ENCODE measurements around the gene EPGN. TPM values are rescaled to one million over a fixed set of nuclear protein-coding genes. Genes with fewer than 3 reads are reported as not detected.

Gene EPGN
- total and polyA plus RNA-seq, 2 donors (not counting 3 experiments of a cell fraction or from before 2014, with no cell fraction given) = 1.2 TPM; not detected in 1

- no peak overlapping the region for H3K4me3 ChIP-seq (replicated peaks in 1 of 3; ENCODE audit: insufficient read depth in 1 of 3, low read depth in 1 of 3, low read length in 3 of 3)
- POLR2A ChIA-PET = no interaction called here
Measured at GRCh38 chr4:74267998-74268606, 40.2 kb upstream of the EPGN start.

More at GRCh38 chr4:74267998-74268606, 40.2 kb upstream of the EPGN start:
- H3K27ac ChIP-seq (ENCODE audit: insufficient read depth, low read depth, low read length) = no peak overlapping the region
- H3K27me3 ChIP-seq (ENCODE audit: control insufficient read depth in 2 of 2, insufficient read depth in 2 of 2, low read length in 2 of 2) = no peaks in the 10 kb centered on the region
- no peaks in the 10 kb centered on the region for H3K9me1 ChIP-seq (replicated peaks; ENCODE audit: control insufficient read depth, extremely low read depth, insufficient read depth, low read length)
- intact Hi-C loops (cut with micrococcal nuclease) = no loop called here
- CTCF ChIA-PET = interaction anchor here (1.0 to 1.7 kb wide), 2 partner anchors 9 to 12 kb away, joined by 3 to 4 read pairs; no protein-coding TSS in a partner anchor
- H3K9ac ChIP-seq (replicated peaks; ENCODE audit: extremely low read depth, insufficient read depth, low read length) = no peak overlapping the region
- H3K36me3 ChIP-seq (ENCODE audit: control insufficient read depth in 2 of 2, extremely low read depth in 1 of 2, insufficient read depth in 2 of 2, low read length in 2 of 2) = no peaks in the 10 kb centered on the region
- dilution Hi-C loops (cut with MboI; ENCODE audit: extremely low pct_ligation_motif_present, low sequenced_read_pairs) = no loop called here
- H4K20me1 ChIP-seq (replicated peaks; ENCODE audit: control insufficient read depth, extremely low read depth, insufficient read depth, low read length) = no peaks in the 10 kb centered on the region
- DNase-seq (ENCODE audit: low read depth, low spot score) (peak; percentile 14), FAIRE-seq (peak; percentile 55)
- no peak overlapping the region for H3K4me2 ChIP-seq (ENCODE audit: insufficient read depth, low read length)
- TF ChIP-seq FOS (IDR thresholded peaks at IDR 0.05; ENCODE audit: borderline replicate concordance, insufficient read depth, low read length) (peak; percentile 44), CTCF (IDR thresholded peaks at IDR 0.05; ENCODE audit: extremely low read depth in 1 of 2, insufficient read depth in 1 of 2, low read depth in 1 of 2, low read length in 2 of 2) (no peak)
- H3K4me1 ChIP-seq (ENCODE audit: control insufficient read depth, extremely low read depth, insufficient read depth, low read length) = no peaks in the 10 kb centered on the region
- H3K79me2 ChIP-seq (ENCODE audit: control insufficient read depth, insufficient read depth, low read length) = no peaks in the 10 kb centered on the region
- H2AFZ ChIP-seq (ENCODE audit: low read depth, low read length) = no peak overlapping the region
- H3K9me3 ChIP-seq (replicated peaks; ENCODE audit: control insufficient read depth, insufficient read depth, low read length) = no peaks in the 10 kb centered on the region
- BruUV-seq (replicated peaks) = no TSS peak
